Measurements from ENCODE around the gene MTHFD1. TPM values are rescaled to one million over a fixed set of nuclear protein-coding genes. Genes with fewer than 3 reads are reported as not detected.

Gene MTHFD1
- total RNA-seq, 4 donors from 2014 or later: 18.4 to 47.0 (median 25.4) TPM

DNA sequence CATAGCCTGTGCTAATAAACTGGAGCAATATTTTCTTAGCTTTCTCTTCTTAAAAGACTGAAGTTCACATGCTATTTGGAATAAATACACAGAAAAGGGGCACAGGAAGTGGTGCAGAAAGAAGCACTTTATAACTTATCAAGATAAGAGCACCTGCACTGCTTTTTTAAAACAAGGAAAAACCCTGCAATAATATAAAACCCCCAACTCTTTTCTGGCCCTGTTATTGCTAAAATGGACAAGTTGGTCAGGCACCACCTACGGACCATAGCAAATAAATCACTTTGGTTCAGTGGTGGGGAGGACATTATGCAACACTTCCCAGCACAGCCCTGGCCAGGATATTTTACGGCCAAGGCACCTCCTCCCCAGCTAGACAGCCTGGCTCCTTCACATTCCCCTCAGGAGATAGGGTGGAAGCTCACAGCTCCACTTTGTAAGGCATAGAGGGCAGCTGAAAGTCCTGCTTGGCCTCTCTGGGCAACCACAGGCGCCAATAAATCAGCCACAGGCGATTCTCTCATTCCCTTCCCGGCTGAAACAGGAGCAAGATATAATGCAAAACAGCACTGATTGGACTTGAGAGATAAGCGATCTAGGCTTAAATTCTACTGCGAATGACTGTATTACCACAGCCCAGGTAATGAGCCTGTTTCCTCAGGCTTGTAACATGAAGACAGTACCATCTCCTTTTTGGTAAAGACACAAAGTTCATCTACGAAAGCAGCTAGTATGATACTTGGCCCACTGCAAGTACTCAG, 113.4 kb downstream of the MTHFD1 start:
- H3K4me3 ChIP-seq: peak overlapping the region; percentile 81 to 91 (median 90)

DNA sequence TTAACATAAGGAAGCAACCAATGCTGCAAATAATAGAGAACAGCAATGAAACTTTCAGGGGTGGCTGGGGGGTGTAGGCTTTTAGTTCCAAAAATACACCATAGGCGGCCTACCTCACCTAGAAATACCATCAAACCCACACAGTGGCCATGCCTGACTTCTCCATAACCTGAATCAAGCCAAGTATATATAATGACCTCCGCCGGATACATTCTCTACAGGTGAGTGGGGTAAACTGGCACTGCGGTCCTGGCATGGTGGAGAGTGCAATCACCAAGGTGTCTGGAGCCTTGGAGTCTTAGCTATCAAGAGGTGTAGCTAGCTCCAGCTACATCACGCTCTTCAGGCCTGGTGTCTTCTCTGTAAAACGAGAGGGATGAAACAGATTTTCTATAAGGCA, 114.3 kb downstream of the MTHFD1 start:
- Histone ChIP-seq H3K27me3 (no peaks in the 10 kb centered on the region), H3K36me3 (no peaks in the 10 kb centered on the region), H3K4me1 (peaks cover 5 to 47% (median 21%) of the 10 kb centered on the region in 4 donors), H3K4me3 (peak overlapping the region; percentile 81 to 91 (median 90)), H3K27ac (peak overlapping the region; percentile 98 to 100 (median 99)), H3K9me3 (no peaks in the 10 kb centered on the region)
- no peak for TF ChIP-seq POLR2A (IDR thresholded peaks at IDR 0.05)
- TF ChIP-seq, protein P1, sequence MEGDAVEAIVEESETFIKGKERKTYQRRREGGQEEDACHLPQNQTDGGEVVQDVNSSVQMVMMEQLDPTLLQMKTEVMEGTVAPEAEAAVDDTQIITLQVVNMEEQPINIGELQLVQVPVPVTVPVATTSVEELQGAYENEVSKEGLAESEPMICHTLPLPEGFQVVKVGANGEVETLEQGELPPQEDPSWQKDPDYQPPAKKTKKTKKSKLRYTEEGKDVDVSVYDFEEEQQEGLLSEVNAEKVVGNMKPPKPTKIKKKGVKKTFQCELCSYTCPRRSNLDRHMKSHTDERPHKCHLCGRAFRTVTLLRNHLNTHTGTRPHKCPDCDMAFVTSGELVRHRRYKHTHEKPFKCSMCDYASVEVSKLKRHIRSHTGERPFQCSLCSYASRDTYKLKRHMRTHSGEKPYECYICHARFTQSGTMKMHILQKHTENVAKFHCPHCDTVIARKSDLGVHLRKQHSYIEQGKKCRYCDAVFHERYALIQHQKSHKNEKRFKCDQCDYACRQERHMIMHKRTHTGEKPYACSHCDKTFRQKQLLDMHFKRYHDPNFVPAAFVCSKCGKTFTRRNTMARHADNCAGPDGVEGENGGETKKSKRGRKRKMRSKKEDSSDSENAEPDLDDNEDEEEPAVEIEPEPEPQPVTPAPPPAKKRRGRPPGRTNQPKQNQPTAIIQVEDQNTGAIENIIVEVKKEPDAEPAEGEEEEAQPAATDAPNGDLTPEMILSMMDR (IDR thresholded peaks at IDR 0.05): peak in 1 of 6 experiments; percentile 1
- peak in 2 of 3 donors; percentile 49 to 56 for DNase-seq

More for the DNA sequence above, 113.4 kb downstream of the MTHFD1 start:
- Histone ChIP-seq H3K27me3 (no peaks in the 10 kb centered on the region), H3K9me3 (no peaks in the 10 kb centered on the region), H3K36me3 (no peaks in the 10 kb centered on the region), H3K4me1 (peaks cover 5 to 39% (median 17%) of the 10 kb centered on the region in 4 donors), H3K27ac (peak overlapping the region; percentile 98 to 100 (median 99))
- peak in 2 of 3 donors; percentile 50 to 65 for DNase-seq
- TF ChIP-seq, protein P1 (IDR thresholded peaks at IDR 0.05): peak in 1 of 6 experiments; percentile 8
- peak in 1 of 2 donors; percentile 16 for TF ChIP-seq POLR2A (IDR thresholded peaks at IDR 0.05)

DNA sequence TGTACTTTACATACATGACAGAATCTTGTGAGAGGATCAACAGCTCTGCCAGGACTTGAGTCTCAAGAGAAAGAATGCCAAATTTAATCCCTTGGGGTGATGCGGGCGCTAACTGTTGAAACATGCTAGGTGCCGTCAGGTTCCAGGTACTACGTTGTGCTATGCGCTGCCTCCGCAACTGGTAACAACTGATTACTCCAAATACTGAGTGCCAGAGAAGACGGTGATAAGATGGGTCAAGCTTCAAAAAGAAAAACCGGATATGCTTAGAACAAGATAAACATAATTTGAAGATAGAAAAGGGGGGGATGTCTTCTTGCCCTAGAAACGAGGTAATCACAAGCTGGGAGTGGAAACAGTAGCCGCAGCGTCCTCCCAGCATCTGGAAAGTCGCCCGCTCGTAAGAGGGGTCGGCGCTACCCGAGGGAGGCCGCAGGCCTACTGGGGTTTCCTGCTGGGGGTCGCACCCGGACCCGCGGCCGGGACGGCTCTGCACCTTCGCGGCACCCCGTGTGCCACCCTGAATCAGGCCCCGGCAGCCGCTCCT, 114.8 kb downstream of the MTHFD1 start:
- H3K27ac ChIP-seq: peak overlapping the region; percentile 98 to 100 (median 99)
- no peaks in the 10 kb centered on the region for H3K36me3 ChIP-seq
- H3K27me3 ChIP-seq: no peaks in the 10 kb centered on the region
- H3K4me1 ChIP-seq: peaks cover 5 to 51% (median 24%) of the 10 kb centered on the region in 4 donors
- no peak for TF ChIP-seq POLR2A (IDR thresholded peaks at IDR 0.05)
- TF ChIP-seq, protein P1 (IDR thresholded peaks at IDR 0.05): no peak
- H3K4me3 ChIP-seq: peak overlapping the region; percentile 81 to 91 (median 90)
- no peaks in the 10 kb centered on the region for H3K9me3 ChIP-seq
- peak in 2 of 3 donors; percentile 38 to 69 for DNase-seq

DNA sequence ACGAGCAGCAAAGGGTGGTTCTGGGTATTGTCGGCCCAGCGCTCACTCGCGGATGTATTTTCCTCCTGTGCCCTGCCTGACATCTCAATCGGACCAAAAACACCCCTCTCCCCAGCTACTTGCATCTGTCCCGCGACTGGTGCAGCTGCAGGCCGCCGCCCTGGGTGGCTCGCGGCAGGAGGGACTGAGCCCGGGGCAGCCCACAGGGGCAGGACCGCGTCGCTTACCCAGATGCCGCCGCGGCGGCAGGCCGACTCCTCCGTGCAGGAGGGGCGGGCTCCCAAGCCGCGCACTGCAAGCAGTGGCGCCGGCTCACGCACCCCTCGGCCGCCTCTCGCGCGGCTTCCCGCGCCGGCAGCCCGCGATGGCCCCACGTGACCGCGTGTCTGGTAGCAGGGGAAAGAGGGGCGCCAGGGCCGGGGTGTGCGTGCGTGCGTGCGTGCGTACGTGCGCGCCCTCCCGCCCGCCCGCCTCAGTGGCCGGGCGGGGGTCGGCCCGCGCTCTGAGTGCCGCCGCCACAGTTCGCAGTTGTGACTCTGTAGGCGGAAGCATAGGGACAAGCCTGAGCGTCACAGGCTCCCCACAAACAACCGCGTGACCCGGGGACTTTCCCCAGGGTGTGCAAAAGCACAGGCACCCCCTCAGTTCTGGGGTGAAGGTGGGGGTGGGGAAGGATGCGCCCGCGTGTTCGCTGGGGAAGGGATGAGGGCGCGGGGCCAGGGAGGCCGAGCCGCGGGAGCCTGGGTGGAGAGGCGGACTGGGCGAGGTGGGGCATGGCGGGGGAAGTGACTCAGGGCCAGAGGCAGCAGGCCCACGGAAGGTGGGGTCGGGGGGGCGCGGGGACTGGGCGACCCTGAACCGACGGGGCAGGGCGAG, 115.5 kb downstream of the MTHFD1 start, which contains the start of gene ZBTB25:
ZBTB25 (minus strand) TSS at position 405 of the 876 bp plus-strand sequence. CDS start 13,305 bp downstream, outside the sequence.
- Histone ChIP-seq H3K27ac (peak within 1 kb of the TSS; percentile 98 to 100 (median 99)), H3K27me3 (no peaks in the 10 kb centered on the region), H3K4me1 (peaks cover 5 to 57% (median 26%) of the 10 kb centered on the region in 4 donors), H3K9me3 (no peaks in the 10 kb centered on the region), H3K36me3 (no peaks in the 10 kb centered on the region), H3K4me3 (peak within 1 kb of the TSS; percentile 81 to 91 (median 90))
- TF ChIP-seq, protein P1 (IDR thresholded peaks at IDR 0.05): no peak
- TF ChIP-seq POLR2A (IDR thresholded peaks at IDR 0.05): peak; percentile 86
- peak; percentile 92 to 98 (median 98) for DNase-seq

DNA sequence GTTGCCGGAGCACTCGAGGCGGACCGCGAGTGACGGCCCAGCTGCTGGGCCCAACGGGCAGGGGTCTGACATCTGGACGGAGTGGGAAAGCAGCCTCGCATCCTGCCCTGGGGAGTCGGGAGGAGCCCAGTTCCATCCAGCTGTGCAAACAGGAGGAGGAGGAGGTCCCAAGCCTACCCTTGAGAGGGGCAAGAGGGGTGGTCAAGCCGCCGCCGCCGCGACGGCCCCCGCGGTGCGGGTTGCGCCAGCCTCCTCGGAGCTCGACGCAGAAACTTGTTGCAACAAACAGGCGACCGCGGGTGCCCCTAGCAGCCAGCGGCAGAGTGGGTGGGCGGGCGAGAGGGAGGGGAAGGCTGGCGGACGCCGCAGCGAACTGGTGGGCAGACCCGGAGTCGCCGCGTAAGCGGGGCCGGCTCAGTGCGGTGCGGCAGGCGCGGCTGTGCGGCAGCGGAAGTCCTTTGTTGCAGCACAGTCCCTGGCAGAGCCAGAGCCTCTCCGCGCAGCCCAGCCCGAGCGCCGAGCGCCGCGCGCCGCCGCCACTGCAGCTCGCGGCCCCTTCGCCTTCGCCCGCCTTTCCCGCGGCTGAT, 116.2 kb downstream of the MTHFD1 start, which contains the start of gene ZBTB1:
ZBTB1 (plus strand) TSS at position 461 of the 587 bp plus-strand sequence. CDS start 16,735 bp downstream, outside the sequence.
- peak; percentile 77 to 91 (median 87) for DNase-seq
- Histone ChIP-seq H3K4me3 (peak within 1 kb of the TSS; percentile 81 to 91 (median 90)), H3K27ac (peak within 1 kb of the TSS; percentile 98 to 100 (median 99)), H3K9me3 (no peaks in the 10 kb centered on the region), H3K36me3 (no peaks in the 10 kb centered on the region), H3K4me1 (peaks cover 5 to 63% (median 32%) of the 10 kb centered on the region in 4 donors), H3K27me3 (no peaks in the 10 kb centered on the region)
- peak; percentile 79 to 82 for TF ChIP-seq POLR2A (IDR thresholded peaks at IDR 0.05)
- TF ChIP-seq, protein P1 (IDR thresholded peaks at IDR 0.05): no peak
